Mammary epithelial cell (primary cell): ENCODE results near the gene NCK1.

ENCODE experiments used
- EZH2 ChIP-seq: IDR thresholded peaks from 2 replicates; pipeline ENCODE4 v1.6.1; 2012; ENCODE audit warnings: low read length, inconsistent platforms, borderline replicate concordance
- TF ChIP-seq, protein P1 (sequence below), 2 donors: IDR thresholded peaks in 1 of 2; conservative IDR thresholded peaks in 1 of 2; 2 replicates each; pipeline ENCODE4 v1.5.1; 2011 to 2012; ENCODE audit warnings: inconsistent platforms in 2 of 2, low read length in 2 of 2, mild to moderate bottlenecking in 2 of 2, control low read depth in 1 of 2, low read depth in 1 of 2; ENCODE audit not compliant: insufficient read depth in 1 of 2; ENCODE audit errors: extremely low read depth in 1 of 2

DNA sequence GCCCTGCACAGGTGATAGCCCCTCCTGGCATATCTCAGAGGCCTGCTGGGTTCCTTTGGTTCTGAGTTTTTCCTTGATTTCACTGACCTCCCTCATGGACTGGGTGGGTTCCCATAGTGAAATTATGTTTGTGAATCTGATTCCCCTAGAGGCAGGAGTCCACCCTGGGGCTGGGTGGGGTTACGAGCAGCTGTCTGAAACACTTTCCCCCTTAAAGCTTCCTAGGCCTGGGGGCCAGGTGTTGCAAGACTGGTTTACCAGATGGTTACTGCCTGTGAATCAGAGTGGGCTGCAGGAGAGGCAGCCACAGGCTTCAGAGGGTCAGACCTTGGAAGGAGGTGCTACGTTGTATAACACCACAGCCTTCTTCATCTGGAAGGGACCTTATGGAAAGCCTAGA, 130.1 kb downstream of the NCK1 start:
- TF ChIP-seq EZH2 = no peak
- TF ChIP-seq, protein P1, sequence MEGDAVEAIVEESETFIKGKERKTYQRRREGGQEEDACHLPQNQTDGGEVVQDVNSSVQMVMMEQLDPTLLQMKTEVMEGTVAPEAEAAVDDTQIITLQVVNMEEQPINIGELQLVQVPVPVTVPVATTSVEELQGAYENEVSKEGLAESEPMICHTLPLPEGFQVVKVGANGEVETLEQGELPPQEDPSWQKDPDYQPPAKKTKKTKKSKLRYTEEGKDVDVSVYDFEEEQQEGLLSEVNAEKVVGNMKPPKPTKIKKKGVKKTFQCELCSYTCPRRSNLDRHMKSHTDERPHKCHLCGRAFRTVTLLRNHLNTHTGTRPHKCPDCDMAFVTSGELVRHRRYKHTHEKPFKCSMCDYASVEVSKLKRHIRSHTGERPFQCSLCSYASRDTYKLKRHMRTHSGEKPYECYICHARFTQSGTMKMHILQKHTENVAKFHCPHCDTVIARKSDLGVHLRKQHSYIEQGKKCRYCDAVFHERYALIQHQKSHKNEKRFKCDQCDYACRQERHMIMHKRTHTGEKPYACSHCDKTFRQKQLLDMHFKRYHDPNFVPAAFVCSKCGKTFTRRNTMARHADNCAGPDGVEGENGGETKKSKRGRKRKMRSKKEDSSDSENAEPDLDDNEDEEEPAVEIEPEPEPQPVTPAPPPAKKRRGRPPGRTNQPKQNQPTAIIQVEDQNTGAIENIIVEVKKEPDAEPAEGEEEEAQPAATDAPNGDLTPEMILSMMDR (conservative IDR thresholded peaks at IDR 0.05 in 1 of 2, IDR thresholded peaks at IDR 0.05 in 1 of 2; ENCODE audit: extremely low read depth in 1 of 2, insufficient read depth in 1 of 2, low read depth in 1 of 2, low read length in 2 of 2) = no peak
